Hindlimb muscle (tissue), 1 donor: ENCODE data around the gene JPH4. TPM values are rescaled to one million over a fixed set of nuclear protein-coding genes. Genes with fewer than 3 reads are reported as not detected.

Experiments
- DNase-seq: peaks from one replicate; pipeline ENCODE4 v3.0.0-alpha.2; 2013
- polyA plus RNA-seq: library from polyadenylated mRNA; unstranded; fragments of 120-200 nt; gene quantifications from one replicate; pipeline ENCODE4 v1.2.1, GENCODE V29; 2013; ENCODE audit not compliant: insufficient read length

JPH4 gene
- polyA plus RNA-seq, 1 donor, result 0.49 TPM

GRCh38 chr14:23562822-23563472, 15.6 kb downstream of the JPH4 start:
- no peak for DNase-seq

GRCh38 chr14:23561873-23562821, 16.4 kb downstream of the JPH4 start:
- no peak for DNase-seq

GRCh38 chr14:23561259-23561658, 17.3 kb downstream of the JPH4 start:
- DNase-seq, result no peak

GRCh38 chr14:23559926-23560520, 18.6 kb downstream of the JPH4 start:
- no peak for DNase-seq

GRCh38 chr14:23559010-23559925, 19.3 kb downstream of the JPH4 start:
- DNase-seq, result no peak

- no peak for DNase-seq
Observed at GRCh38 chr14:23558346-23559009, 20.1 kb downstream of the JPH4 start.

- DNase-seq, result no peak
Observed at GRCh38 chr14:23557946-23558345, 20.6 kb downstream of the JPH4 start.

- no peak for DNase-seq
Observed at GRCh38 chr14:23557521-23557920, 21.1 kb downstream of the JPH4 start.

GRCh38 chr14:23556700-23557440, 21.7 kb downstream of the JPH4 start:
- no peak for DNase-seq

- DNase-seq, result peak; percentile 92
Observed at GRCh38 chr14:23555882-23556699, 22.5 kb downstream of the JPH4 start, which contains the start of gene THTPA. Gene THTPA (plus strand): TSS chr14:23556271. CDS start chr14:23556758, 487 bp downstream.

- no peak for DNase-seq
Observed at GRCh38 chr14:23555533-23555881, 23.1 kb downstream of the JPH4 start.

GRCh38 chr14:23551266-23552028, 27.1 kb downstream of the JPH4 start, which contains the start of gene ZFHX2:
Gene ZFHX2 (minus strand): TSS chr14:23551765. CDS start chr14:23535325, 16,440 bp downstream.
- DNase-seq, result peak; percentile 63

- no peak for DNase-seq
Observed at GRCh38 chr14:23550812-23551265, 27.8 kb downstream of the JPH4 start.

- DNase-seq, result no peak
Observed at GRCh38 chr14:23550131-23550811, 28.3 kb downstream of the JPH4 start.

- DNase-seq, result no peak
Observed at GRCh38 chr14:23548351-23549318, 30.0 kb downstream of the JPH4 start.

GRCh38 chr14:23547924-23548323, 30.7 kb downstream of the JPH4 start:
- DNase-seq, result no peak

- DNase-seq, result no peak
Observed at GRCh38 chr14:23546450-23547035, 32.0 kb downstream of the JPH4 start.
